Activated naive CD8-positive, alpha-beta T cell treated with anti-CD3 and anti-CD28 coated beads, Interleukin-2, amount 50 U/mL, for 24 hours (primary cell): ENCODE results near the gene PPM1M.
"Not testable (repeated sequence)": the region's sequence is repeated elsewhere in the genome, so short reads cannot be mapped to it uniquely, and the experiment has no call there.

Experiments
- ATAC-seq: fragments of 150-1000 bp; cut with Tn5 transposase; one replicate; pipeline ENCODE4 v1.10.0; 2021
- DNase-seq: peaks from one replicate; pipeline ENCODE4 v3.0.0; 2021
- H3K27ac Mint-ChIP-seq: one replicate; pipeline ENCODE4 v1.8.0; 2021; ENCODE audit warnings: mild to moderate bottlenecking, mixed read lengths
- H3K27me3 Mint-ChIP-seq: one replicate; pipeline ENCODE4 v1.8.0; 2021; ENCODE audit warnings: mixed read lengths
- H3K36me3 Mint-ChIP-seq: one replicate; pipeline ENCODE4 v1.8.0; 2021; ENCODE audit warnings: low read depth, mixed read lengths
- H3K4me1 Mint-ChIP-seq: one replicate; pipeline ENCODE4 v1.8.0; 2021; ENCODE audit warnings: mixed read lengths
- H3K4me3 Mint-ChIP-seq: one replicate; pipeline ENCODE4 v1.8.0; 2021; ENCODE audit warnings: mild to moderate bottlenecking, moderate library complexity, mixed read lengths
- H3K9me3 Mint-ChIP-seq: one replicate; pipeline ENCODE4 v1.8.0; 2021; ENCODE audit warnings: mixed read lengths

The PPM1M gene

DNA sequence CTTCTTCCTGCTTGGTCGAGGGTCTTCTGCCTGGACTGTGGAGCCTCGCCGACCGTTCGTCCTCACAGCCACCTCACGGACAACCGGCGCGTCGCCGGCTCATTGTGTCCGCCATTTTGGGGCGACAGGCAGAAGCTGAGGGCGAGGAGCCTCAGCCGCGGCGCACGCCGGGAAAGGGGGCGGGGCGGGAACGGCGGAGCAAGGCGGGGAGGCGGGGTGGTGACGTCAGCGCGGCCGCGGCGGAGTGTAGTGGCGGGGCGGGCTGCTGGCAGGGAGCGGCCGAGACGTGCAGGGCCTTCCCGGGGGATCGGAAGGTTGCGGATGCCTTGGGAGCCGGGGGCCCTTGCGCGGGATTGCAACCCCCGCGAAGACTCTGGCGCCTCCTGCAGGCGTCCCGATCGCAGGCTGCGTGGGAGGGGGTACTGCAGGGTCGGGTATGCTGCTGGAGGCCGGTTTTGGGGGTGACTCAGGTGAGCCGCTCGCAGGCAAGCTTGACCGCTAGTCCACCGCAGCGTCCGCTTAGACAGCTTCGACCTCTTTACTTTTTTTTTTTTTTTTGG is 33.0 kb downstream of the PPM1M start, which contains the start of gene WDR82:
TSS of gene WDR82 (minus strand) at position 140 of the 560 bp plus-strand sequence. CDS start 288 bp downstream, outside the sequence.
- Mint-ChIP-seq H3K27me3 (no peaks in the 10 kb centered on the region), H3K4me1 (peaks cover 83% of the 10 kb centered on the region), H3K27ac (peak within 1 kb of the TSS; percentile 95), H3K4me3 (peak within 1 kb of the TSS; percentile 95), H3K9me3 (no peaks in the 10 kb centered on the region), H3K36me3 (peaks cover 42% of the 10 kb centered on the region)
- ATAC-seq (peak; percentile 81), DNase-seq (peak; percentile 100)

DNA sequence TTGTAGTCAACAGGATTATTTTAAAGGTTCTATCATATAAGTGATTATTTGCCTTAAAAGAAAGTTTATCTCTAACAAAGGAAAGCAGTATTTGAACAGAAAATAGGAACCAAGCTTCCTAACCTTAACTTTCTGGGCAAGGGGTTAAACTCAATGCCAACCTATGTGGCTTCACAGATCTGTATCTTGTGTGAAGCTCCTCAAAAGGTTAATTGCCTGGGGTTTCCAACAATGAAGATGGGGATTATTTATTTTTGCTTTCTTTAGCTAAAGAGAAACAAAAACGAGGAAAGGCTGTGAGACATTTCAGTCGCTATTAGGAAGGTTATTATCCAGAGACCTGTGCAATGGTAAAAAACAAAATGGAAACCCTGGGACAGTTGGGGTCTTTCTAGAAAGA is 34.0 kb downstream of the PPM1M start:
- Mint-ChIP-seq H3K9me3 (no peaks in the 10 kb centered on the region), H3K4me3 (peak overlapping the region; percentile 95), H3K36me3 (peaks cover 32% of the 10 kb centered on the region), H3K4me1 (peaks cover 75% of the 10 kb centered on the region), H3K27me3 (no peaks in the 10 kb centered on the region), H3K27ac (peak overlapping the region; percentile 95)
- DNase-seq (no peak), ATAC-seq (no peak)

DNA sequence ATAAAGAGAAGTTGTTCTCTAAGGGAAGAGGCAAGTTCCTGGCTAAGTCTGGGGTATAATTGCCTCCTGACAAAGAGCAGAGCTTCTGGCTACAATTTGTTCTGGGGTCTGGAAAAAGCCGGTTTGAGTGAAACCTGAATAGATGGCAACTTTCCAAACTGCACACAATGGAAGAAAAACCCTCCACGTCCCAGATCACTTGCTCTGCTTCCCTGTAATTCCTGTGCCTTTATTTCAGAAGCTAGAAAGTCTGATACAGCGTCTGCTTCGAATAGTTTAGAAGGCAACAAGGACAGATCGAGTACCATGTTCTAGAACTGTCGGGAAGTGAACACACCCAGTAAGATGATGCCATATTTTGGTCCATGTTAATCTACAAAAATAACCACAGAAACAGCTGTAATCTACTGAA is 34.5 kb downstream of the PPM1M start:
- H3K36me3 Mint-ChIP-seq, result peaks cover 27% of the 10 kb centered on the region
- H3K4me1 Mint-ChIP-seq, result peaks cover 70% of the 10 kb centered on the region
- peak overlapping the region; percentile 95 for H3K4me3 Mint-ChIP-seq
- H3K9me3 Mint-ChIP-seq, result no peaks in the 10 kb centered on the region
- DNase-seq (no peak), ATAC-seq (no peak)
- H3K27me3 Mint-ChIP-seq, result no peaks in the 10 kb centered on the region
- H3K27ac Mint-ChIP-seq, result peak overlapping the region; percentile 95

DNA sequence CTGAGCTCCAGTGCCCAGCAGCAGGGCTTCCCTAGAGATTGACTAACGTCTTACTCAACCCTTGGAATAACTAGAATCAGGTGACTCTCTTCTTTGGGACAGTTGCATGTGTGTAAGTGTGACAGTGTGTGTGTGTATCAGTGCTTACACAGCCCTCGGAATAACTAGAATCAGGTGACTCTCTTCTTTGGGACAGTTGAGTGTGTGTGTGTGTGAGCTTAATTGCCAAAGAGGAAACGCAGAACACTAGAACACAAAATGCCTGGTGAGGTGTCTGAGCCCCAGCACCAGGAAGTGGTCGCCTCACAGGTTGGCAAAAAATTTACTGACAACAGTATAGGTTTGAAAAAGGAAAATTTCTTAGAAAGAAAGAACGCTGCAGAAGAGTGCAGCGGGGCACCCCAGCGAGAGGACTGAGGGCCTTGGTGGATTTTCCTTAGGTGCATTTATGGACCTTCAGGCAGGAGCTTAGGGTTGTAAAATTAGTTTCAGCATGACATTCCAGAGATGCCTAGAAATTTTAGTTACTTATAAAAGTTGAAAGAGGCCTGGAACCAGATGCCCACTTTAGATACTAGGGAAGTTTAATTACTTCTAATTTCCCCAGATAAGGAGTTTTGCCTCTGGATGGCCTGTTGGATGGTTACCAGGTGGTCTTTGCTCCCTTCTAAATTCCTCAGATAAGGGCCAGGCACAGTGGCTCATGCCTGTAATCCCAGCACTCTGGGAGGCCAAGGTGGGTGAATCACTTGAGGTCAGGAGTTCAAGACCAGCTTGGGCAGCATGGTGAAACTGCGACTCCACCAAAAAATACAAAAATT is 36.6 kb downstream of the PPM1M start:
- H3K4me3 Mint-ChIP-seq, result peak overlapping the region; percentile 10
- ATAC-seq, result no peak
- peaks cover 15% of the 10 kb centered on the region for H3K36me3 Mint-ChIP-seq
- no peaks in the 10 kb centered on the region for H3K27me3 Mint-ChIP-seq
- H3K27ac Mint-ChIP-seq, result peak overlapping the region; percentile 82
- DNase-seq, result no peak
- H3K4me1 Mint-ChIP-seq, result peaks cover 65% of the 10 kb centered on the region
- H3K9me3 Mint-ChIP-seq, result no peaks in the 10 kb centered on the region

DNA sequence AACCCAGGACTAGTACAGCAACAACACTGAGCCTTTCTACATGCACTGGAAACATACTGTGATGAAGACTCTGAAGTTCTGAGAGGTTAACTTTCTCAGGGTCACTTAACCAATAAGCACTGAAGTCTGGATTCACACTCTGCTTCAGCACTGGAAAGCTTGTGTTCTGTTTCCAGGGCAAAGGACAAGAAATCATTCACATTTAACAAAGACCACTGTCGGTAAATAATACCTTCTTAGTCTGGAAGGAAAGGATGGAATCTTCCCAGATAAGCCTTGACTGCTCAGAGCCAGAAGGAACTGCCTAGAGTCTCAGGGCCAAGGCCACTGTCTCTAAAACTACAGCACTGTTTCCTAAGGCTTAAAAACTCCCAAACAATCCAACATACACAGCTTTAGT is 37.7 kb downstream of the PPM1M start:
- no peak for ATAC-seq
- Mint-ChIP-seq H3K4me3 (no peak overlapping the region), H3K4me1 (peaks cover 64% of the 10 kb centered on the region), H3K27me3 (no peaks in the 10 kb centered on the region), H3K36me3 (peaks cover 9% of the 10 kb centered on the region), H3K9me3 (no peaks in the 10 kb centered on the region), H3K27ac (peak overlapping the region; percentile 75)
- no peak for DNase-seq

DNA sequence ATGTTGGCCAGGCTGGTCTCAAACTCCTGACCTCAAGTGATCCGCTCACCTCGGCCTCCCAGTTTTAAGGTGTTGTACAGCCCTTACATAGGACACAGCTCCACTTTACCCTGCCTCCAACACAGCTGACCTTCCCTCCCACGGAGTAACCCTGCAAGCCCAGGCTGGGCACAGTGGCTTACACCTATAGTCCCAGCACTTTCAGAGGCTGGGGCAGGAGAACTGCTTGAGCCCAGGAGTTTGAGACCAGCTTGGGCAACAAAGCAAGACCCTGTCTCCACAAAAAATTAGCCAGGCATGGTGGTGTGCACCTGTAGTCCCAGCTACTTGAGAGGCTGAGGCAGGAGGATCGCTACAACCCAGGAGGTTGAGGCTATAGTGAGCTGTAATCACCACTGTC is 38.5 kb downstream of the PPM1M start:
- not testable (repeated sequence) for H3K27me3 Mint-ChIP-seq, DNase-seq, H3K9me3 Mint-ChIP-seq, H3K36me3 Mint-ChIP-seq, ATAC-seq, H3K4me3 Mint-ChIP-seq
- Mint-ChIP-seq H3K4me1 (peaks cover 62% of the 10 kb centered on the region), H3K27ac (peak overlapping the region; percentile 9)

DNA sequence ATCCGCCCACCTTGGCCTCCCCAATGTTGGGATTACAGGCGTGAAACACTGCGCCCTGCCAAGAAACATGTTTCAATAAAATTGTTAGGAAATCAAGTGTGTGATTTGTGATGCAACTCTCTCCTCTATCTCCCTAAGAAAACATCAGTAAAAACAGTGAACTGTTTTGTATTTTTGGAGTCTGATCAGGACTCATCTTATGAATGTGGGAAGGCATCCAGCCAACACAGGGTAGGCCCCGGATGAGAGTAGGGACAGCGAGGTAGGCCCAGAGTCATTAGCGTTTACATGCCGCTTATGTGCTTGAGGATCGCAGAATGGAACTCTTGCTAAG is 41.2 kb downstream of the PPM1M start:
- ATAC-seq (no peak), DNase-seq (no peak)
- Mint-ChIP-seq H3K27me3 (no peaks in the 10 kb centered on the region), H3K4me1 (peaks cover 45% of the 10 kb centered on the region), H3K36me3 (peaks cover 10% of the 10 kb centered on the region), H3K4me3 (peak overlapping the region; percentile 87), H3K27ac (peak overlapping the region; percentile 100), H3K9me3 (no peaks in the 10 kb centered on the region)

DNA sequence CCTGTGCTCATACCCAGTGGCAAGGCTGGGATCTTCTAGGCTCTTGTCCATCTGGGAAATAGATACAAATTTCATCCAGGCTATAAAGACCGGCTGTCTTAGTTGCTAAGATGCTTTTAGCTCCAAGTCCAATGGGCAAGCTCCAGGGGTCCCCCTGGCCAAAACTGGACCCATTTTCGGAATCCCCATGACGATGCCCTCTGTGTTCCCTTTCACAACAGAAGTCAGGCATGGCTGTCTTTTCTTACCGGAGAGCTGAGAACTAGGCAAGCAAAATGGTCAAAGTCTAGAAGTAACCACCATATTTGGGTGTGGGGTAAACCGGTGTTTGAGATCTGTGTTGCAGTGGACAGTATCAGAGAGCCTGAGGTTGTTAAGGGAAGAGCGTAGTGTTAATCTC is 43.1 kb downstream of the PPM1M start:
- Mint-ChIP-seq H3K4me3 (peak overlapping the region; percentile 87), H3K36me3 (peaks cover 11% of the 10 kb centered on the region), H3K9me3 (no peaks in the 10 kb centered on the region), H3K4me1 (peaks cover 27% of the 10 kb centered on the region), H3K27me3 (no peaks in the 10 kb centered on the region), H3K27ac (peak overlapping the region; percentile 100)
- ATAC-seq, result no peak
- DNase-seq, result no peak

DNA sequence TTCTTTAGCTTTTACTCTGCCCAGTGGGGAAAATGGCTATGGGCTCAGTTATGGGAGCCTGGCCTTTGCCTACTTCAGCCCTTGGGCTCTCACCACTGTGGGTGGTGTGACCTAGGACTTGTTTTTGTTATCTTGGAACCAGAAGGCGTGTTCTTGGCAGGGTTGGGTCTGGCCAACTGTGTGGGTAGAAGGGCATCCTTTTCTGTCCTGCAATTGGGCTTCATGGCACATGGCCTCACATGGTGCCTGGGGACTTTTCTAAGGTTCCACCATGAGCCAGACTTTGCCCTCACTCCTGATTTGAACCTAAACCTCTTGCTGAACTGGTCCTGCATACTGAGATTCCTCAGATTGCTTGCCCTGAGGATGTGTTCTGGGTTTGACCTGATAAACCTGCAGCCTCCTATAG is 43.8 kb downstream of the PPM1M start:
- peaks cover 11% of the 10 kb centered on the region for H3K36me3 Mint-ChIP-seq
- H3K4me3 Mint-ChIP-seq, result peak overlapping the region; percentile 87
- DNase-seq (no peak), ATAC-seq (no peak)
- no peak overlapping the region for H3K27ac Mint-ChIP-seq
- H3K27me3 Mint-ChIP-seq, result no peaks in the 10 kb centered on the region
- H3K9me3 Mint-ChIP-seq, result no peaks in the 10 kb centered on the region
- peaks cover 25% of the 10 kb centered on the region for H3K4me1 Mint-ChIP-seq

DNA sequence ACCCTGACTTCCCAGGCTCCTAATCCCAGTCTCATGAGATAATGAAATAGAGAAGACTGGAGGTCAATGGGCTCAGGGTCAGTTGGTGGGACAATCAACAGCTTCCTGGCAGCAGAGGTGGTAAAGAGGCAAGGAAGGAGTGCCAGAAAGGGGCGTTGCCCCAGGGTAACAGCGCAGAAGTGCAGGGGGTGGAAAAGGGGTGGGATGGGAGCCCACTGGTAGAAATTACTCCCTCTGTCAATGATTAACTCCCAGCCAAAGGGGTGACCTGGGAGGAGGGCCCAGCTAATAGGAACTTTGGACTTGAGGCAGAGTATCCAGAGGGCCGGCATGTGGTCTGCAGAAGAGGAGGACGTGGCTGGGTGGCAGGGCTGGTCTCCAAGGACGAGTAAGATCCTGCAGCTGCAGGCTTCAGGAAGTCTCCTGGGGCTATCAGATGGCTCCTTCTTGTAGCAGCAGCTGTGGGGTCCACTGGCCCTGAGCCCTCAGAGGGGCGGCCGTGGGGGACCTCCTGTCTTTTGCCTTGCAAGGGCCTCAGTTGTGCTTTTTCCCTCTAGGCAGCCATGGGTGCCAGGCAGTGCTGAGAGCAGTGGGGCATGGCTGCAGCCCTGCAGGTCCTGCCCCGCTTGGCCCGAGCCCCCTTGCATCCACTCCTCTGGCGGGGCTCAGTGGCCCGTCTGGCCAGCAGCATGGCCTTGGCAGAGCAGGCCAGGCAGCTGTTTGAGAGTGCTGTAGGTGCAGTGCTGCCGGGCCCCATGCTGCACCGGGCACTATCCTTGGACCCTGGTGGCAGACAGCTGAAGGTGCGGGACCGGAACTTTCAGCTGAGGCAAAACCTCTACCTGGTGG is 44.4 kb downstream of the PPM1M start:
- peaks cover 25% of the 10 kb centered on the region for H3K4me1 Mint-ChIP-seq
- no peak overlapping the region for H3K27ac Mint-ChIP-seq
- no peak overlapping the region for H3K4me3 Mint-ChIP-seq
- no peak for ATAC-seq
- H3K36me3 Mint-ChIP-seq, result peaks cover 11% of the 10 kb centered on the region
- H3K9me3 Mint-ChIP-seq, result no peaks in the 10 kb centered on the region
- no peaks in the 10 kb centered on the region for H3K27me3 Mint-ChIP-seq
- DNase-seq, result no peak

DNA sequence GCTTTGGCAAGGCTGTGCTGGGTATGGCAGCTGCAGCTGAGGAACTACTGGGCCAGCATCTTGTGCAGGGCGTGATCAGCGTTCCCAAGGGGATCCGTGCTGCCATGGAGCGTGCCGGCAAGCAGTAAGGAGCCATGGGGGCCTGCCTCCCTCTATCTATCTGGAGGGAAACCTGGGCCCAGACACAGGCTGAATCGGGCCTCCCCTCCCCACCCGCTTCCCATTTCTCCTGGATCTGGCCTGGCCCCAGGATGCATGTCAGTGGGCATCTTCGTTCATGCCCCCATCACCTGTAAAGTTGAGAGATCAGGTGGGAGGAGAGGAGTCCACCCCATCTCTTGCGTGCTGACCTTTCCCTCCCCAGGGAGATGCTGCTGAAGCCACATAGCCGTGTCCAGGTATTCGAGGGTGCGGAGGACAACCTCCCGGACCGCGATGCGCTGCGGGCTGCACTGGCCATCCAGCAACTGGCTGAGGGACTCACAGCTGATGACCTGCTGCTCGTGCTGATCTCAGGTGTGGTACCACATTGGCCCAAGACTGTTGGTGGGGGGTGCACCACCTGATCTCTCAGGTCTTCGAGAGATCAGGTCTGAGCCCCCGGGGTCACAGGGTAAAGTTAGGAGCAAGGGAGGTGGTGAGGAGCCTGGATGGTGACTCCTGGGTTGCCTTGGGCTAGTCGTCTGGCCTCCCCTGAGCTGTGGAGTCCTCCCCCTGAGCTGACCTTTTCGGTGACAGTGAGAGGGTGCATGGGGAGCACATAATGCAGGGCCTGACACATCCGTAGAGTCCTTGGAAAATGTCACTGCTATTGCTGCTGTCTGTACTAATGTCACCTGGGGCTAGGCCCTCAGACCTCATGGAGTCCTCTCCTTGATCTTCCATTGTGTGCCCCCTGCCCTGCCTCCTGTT is 45.3 kb downstream of the PPM1M start:
- Mint-ChIP-seq H3K4me1 (peaks cover 22% of the 10 kb centered on the region), H3K9me3 (no peaks in the 10 kb centered on the region), H3K36me3 (peaks cover 11% of the 10 kb centered on the region)

DNA sequence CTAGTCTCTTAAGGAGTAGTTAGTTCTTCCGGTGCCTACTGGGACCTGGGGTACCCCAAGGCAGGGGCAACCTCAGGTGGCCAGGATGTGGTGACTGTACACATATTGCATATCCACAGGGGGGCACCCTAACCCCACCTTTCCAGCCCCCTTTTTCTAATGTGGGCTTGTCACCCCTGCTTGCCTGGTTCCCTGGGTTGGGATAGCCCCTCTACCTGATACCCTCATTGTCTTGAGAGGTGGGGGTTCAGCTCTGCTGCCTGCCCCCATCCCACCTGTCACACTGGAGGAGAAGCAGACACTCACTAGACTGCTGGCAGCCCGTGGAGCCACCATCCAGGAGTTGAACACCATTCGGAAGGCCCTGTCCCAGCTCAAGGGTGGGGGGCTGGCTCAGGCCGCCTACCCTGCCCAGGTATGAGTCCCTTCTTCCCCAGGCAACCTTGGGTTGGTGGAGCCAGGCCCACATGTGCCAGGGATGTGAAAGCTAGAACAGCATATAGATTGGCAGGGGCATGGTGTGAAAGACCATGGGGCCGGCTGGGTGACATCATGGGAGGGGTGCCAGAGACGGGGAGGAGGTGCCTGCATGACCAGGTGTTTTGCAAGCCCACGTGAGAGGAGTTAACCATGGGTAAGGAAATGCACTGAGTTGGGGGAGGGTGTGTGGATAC is 46.1 kb downstream of the PPM1M start:
- Mint-ChIP-seq H3K4me1 (peaks cover 20% of the 10 kb centered on the region), H3K36me3 (peaks cover 11% of the 10 kb centered on the region), H3K27me3 (no peaks in the 10 kb centered on the region), H3K4me3 (no peak overlapping the region), H3K9me3 (no peaks in the 10 kb centered on the region), H3K27ac (no peak overlapping the region)
- ATAC-seq (no peak), DNase-seq (peak; percentile 55)

More for the DNA sequence above, 45.3 kb downstream of the PPM1M start:
- no peak overlapping the region for H3K27ac Mint-ChIP-seq
- DNase-seq (no peak), ATAC-seq (no peak)
- H3K4me3 Mint-ChIP-seq, result no peak overlapping the region
- no peaks in the 10 kb centered on the region for H3K27me3 Mint-ChIP-seq

DNA sequence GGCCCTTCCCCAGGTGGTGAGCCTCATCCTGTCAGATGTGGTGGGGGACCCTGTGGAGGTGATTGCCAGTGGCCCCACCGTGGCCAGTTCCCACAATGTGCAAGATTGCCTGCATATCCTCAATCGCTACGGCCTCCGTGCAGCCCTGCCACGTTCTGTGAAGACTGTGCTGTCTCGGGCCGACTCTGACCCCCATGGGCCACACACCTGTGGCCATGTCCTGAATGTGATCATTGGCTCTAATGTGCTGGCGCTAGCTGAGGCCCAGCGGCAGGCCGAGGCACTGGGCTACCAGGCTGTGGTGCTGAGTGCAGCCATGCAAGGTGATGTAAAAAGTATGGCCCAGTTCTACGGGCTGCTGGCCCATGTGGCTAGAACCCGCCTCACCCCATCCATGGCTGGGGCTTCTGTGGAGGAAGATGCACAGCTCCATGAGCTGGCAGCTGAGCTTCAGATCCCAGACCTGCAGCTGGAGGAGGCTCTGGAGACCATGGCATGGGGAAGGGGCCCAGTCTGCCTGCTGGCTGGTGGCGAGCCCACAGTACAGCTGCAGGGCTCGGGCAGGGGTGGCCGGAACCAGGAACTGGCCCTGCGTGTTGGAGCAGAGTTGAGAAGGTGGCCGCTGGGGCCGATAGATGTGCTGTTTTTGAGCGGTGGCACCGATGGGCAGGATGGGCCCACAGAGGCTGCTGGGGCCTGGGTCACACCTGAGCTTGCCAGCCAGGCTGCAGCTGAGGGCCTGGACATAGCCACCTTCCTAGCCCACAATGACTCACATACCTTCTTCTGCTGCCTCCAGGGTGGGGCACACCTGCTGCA is 46.9 kb downstream of the PPM1M start:
- Mint-ChIP-seq H3K27me3 (no peaks in the 10 kb centered on the region), H3K36me3 (peaks cover 6% of the 10 kb centered on the region), H3K4me3 (no peak overlapping the region), H3K4me1 (peaks cover 17% of the 10 kb centered on the region), H3K9me3 (no peaks in the 10 kb centered on the region), H3K27ac (no peak overlapping the region)
- ATAC-seq, result no peak
- no peak for DNase-seq
